ENCODE results near the gene SIRPB2. TPM values are rescaled to one million over a fixed set of nuclear protein-coding genes. Genes with fewer than 3 reads are reported as not detected.

Gene SIRPB2
- total and polyA plus RNA-seq, 10 of the 15 experiments (the other 5 are each of a cell fraction or from before 2014, with no cell fraction given) = not detected

- RAD21 ChIA-PET (ENCODE audit: unreplicated experiment) = interaction anchor here (1.2 to 3.9 kb wide), 5 partner anchors 25 to 309 kb away, joined by 4 to 20 read pairs (median 7); no protein-coding TSS in a partner anchor
- H3K27me3 ChIP-seq (replicated peaks in 1 of 2; ENCODE audit: control insufficient read depth in 2 of 2, insufficient read depth in 2 of 2, low read length in 1 of 2) = no peaks in the 10 kb centered on the region; a peak in 1 of 4 replicates
- peaks cover 6% of the 10 kb centered on the region for H4K20me1 ChIP-seq (ENCODE audit: control insufficient read depth, insufficient read depth)
- FAIRE-seq (no peak), ATAC-seq (no peak), DNase-seq (ENCODE audit: low read depth, low spot score) (no peak)
- no peaks in the 10 kb centered on the region for H3K9me3 ChIP-seq (replicated peaks; ENCODE audit: control insufficient read depth, insufficient read depth, low read length)
- no TSS peak for BruUV-seq (replicated peaks)
- H3K27ac ChIP-seq (ENCODE audit: control insufficient read depth, insufficient read depth) = no peak overlapping the region
- peaks cover 21% of the 10 kb centered on the region for H3K4me1 ChIP-seq (ENCODE audit: control insufficient read depth, insufficient read depth, low read length)
- intact Hi-C loops (cut with micrococcal nuclease; ENCODE audit: unreplicated experiment) = no loop called here
- SMC1A ChIA-PET (ENCODE audit: uncharacterized antibody, unreplicated experiment) = interaction anchor here (1.0 to 4.4 kb wide), 6 partner anchors 30 to 255 kb away, joined by 3 to 24 read pairs (median 4); no protein-coding TSS in a partner anchor
- CTCF ChIA-PET = interaction anchor here (0.7 to 4.8 kb wide), 18 partner anchors 10 to 484 kb away, joined by 3 to 54 read pairs (median 4); no protein-coding TSS in a partner anchor
- H3K79me2 ChIP-seq (ENCODE audit: control insufficient read depth, insufficient read depth, low read length) = peaks cover 19% of the 10 kb centered on the region
- no peak overlapping the region for H3K9ac ChIP-seq (ENCODE audit: control insufficient read depth, insufficient read depth, low read length)
- 0 out of 4 replicates have a peak, but pooled peaks cover 0 to 2% of the 10 kb centered on the region in 2 experiments for H3K36me3 ChIP-seq (ENCODE audit: control insufficient read depth in 2 of 2, insufficient read depth in 2 of 2, low read length in 1 of 2)
- POLR2A ChIA-PET = interaction anchor here (1.1 to 1.6 kb wide), 2 partner anchors 9 to 309 kb away, joined by 4 read pairs; no protein-coding TSS in a partner anchor
- H3K4me2 ChIP-seq (ENCODE audit: control insufficient read depth, insufficient read depth) = no peak overlapping the region
- in situ Hi-C loops (cut with MboI) = no loop called here
- no peak overlapping the region for H3K4me3 ChIP-seq
- WGBS (ENCODE audit: insufficient coverage, insufficient replicate concordance, low lambda C conversion rate, missing lambda C conversion rate) = 37% methylated on average over 7 of the region's 7 CpGs
- H2AFZ ChIP-seq (ENCODE audit: control insufficient read depth, low read depth, low read length) = no peak overlapping the region
- TF ChIP-seq BHLHE40 (IDR thresholded peaks at IDR 0.05; ENCODE audit: borderline replicate concordance in 1 of 2, low read depth in 2 of 2, low read length in 1 of 2) (no peak), POU2F2 (IDR thresholded peaks at IDR 0.05; ENCODE audit: borderline replicate concordance, low read depth, low read length) (no peak), ZNF274 (IDR thresholded peaks at IDR 0.05; ENCODE audit: insufficient read depth, insufficient read length) (no peak), ZZZ3 (IDR thresholded peaks at IDR 0.05; ENCODE audit: control insufficient read depth, insufficient read length, low read depth) (no peak), CHD1 (IDR thresholded peaks at IDR 0.05; ENCODE audit: low read depth, low read length) (no peak), E2F4 (IDR thresholded peaks at IDR 0.05; ENCODE audit: low read depth, low read length) (no peak), GATAD2B (conservative IDR thresholded peaks at IDR 0.05; ENCODE audit: low read depth) (no peak), EP300 (IDR thresholded peaks at IDR 0.05; ENCODE audit: borderline replicate concordance in 1 of 2, control insufficient read depth in 1 of 2, low read depth in 2 of 2, low read length in 2 of 2) (no peak), SMC3 (IDR thresholded peaks at IDR 0.05; ENCODE audit: borderline replicate concordance, low read length) (no peak), CEBPZ (IDR thresholded peaks at IDR 0.05; ENCODE audit: low read depth, low read length) (no peak), SMAD5 (IDR thresholded peaks at IDR 0.05; ENCODE audit: low read depth) (no peak), IRF3 (IDR thresholded peaks at IDR 0.05) (no peak)
Measured at GRCh38 chr20:1468117-1468624, 23.0 kb downstream of the SIRPB2 start.

Data from GM12878 (cell line).